GM21737 (cell line): ENCODE data around the gene ZKSCAN8.
"Not testable (repeated sequence)": the region's sequence is repeated elsewhere in the genome, so short reads cannot be mapped to it uniquely, and the experiment has no call there.

Experiments
- ATAC-seq: cut with Tn5 transposase; IDR thresholded peaks from one replicate; pipeline ENCODE4 v1.9.1; 2021; ENCODE audit warnings: mild to moderate bottlenecking, moderate library complexity; ENCODE audit not compliant: unreplicated experiment

The ZKSCAN8 gene

DNA sequence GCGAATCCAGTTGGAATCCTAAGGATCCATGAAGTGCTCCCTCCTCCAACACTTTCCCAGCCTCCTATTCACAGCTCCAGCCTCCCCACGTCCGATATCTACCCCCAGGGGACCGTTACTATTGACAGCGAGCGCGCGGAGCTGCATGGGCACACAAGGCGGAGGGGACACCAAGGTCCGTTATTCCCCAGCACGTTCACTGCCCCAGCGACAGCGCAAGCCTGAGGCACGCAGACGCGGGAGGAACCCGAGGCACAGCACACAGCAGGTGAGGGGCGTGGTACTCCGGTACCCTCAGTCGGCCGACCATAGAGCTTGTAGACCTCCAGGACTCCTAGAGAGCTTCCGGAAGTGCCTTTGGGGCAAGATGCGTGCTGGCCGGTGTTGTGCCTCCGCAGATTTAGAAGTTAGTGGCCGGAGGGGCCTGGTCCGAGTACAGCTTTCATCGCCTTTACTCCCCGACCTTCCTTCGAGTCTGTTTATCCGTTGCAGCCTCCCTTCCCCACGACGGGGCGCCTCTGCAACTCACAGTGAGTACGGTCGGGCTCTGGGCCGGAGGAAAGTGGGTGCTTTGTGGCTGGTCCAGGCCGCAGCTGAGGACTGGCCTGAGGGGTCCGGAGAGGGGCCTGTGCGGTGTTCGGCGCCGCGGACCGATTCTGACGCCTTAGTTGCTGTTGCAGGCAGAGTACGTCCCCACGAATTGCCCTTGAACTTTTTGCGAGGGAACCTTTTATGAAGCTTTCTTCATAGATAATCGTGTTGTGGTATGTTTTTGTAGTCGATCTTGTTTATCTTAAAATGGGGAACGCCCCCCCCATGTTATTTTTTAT is at the start of gene ZKSCAN8:
ZKSCAN8 (plus strand) TSS at position 384 of the 830 bp plus-strand sequence. CDS start 6,525 bp downstream, outside the sequence.
- peak; percentile 82 for ATAC-seq

DNA sequence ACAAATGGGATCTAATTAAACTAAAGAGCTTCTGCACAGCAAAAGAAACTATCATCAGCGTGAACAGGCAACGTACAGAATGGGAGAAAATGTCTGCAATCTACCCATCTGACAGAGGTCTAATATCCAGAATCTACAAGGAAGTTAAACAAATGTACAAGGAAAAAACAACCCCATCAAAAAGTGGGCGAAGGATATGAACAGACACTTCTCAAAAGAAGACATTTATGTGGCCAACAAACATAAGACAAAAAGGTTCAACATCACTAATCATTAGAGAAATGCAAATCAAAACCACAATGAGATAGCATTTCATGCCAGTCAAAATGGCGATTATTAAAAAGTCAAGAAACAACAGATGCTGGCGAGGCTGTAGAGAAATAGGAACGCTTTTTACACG is 39.5 kb upstream of the ZKSCAN8 start:
- ATAC-seq, result not testable (repeated sequence)

DNA sequence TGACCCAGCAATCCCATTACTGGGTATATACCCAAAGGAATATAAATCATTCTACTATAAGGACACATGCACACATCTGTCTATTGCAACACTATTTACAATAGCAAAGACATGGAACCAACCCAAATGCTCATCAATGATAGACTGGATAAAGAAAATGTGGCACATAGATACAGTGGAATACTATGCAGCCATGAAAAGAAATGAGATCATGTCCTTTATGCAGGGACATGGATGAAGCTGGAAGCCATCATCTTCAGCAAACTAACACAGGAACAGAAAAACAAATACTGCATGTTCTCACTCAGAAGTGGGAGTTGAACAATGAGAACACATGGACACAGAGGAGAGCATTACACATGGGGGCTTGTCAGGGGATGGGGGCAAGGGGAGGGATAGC is 39.0 kb upstream of the ZKSCAN8 start:
- ATAC-seq, result not testable (repeated sequence)

DNA sequence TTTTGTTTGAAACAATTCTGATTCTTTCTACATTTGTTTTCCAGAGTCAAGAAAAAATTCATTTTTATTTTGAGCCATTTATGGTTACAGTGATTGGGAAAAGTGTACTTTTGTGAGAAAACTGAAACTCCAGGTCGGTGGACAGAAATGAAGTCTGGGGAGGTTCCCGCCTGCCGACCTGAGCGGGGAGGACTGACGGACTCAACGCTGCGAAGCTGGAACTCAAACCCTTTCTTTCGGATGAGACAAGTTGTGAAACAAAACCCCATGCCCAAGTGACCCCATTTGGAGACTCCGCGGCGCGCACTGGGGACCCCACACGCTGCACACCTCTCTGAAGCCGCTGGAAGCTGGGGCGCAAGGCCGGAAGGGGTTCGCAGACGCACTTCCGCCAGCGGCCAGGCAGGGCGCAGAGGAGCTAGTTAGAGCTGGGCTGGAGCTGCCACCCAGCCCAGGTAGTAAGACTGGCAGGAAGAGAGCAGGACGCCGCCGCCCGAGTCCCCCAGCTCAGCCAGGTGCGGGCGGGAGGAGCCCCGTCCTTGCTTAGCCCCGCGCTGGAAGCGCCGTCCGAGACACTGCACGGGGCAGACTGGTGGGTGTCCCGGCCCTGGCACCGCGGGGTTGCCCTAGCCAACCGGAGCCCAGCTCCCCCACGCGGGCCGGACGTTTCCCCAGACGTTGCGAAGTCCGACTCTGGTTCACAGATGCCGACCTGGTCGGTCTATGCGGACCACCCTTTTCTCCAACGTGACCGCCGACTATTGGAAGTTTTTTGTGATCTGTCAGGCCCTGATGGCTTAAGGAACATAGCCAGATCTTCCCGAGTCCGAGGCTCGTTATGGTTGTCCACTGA is 37.1 kb upstream of the ZKSCAN8 start:
- peak; percentile 99 for ATAC-seq

DNA sequence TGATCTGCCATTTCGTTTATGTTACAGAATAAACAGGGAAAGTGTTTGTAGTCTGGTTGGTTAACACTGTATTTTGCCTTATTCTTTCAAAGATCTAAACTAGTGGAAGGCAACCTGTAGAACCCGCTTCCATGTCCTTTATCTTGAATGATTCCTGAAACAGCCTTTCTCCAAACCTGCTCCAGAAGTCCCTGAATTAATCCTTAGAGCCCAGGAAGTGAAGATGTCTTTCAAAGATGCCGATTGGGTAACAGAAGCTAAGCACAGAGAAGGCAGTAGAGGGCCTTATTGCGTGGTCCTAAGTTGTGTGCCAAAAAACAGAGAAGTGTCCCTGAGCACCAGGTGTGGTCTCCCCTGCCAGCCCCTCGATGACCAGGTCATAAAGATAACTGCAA is 36.4 kb upstream of the ZKSCAN8 start:
- ATAC-seq, result no peak

DNA sequence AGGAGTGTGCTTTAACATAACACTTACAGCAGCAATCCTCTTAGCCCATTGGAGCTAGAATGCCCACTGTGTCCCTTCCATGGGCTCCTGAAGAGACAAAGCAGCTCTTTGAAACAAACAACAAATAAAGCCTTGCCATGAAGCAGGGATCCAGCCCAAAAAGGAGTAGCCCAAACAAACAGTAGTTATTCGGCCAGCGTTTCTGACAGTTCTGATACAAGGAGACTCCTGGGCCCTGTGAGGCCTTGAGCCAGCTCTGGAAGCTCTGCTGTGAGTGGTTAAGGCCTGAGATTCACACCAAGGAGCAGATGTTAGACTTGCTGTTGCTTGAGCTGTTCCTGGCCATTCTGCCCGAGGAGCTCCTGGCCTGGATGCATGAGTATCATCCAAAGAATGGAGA is 34.2 kb upstream of the ZKSCAN8 start:
- no peak for ATAC-seq

DNA sequence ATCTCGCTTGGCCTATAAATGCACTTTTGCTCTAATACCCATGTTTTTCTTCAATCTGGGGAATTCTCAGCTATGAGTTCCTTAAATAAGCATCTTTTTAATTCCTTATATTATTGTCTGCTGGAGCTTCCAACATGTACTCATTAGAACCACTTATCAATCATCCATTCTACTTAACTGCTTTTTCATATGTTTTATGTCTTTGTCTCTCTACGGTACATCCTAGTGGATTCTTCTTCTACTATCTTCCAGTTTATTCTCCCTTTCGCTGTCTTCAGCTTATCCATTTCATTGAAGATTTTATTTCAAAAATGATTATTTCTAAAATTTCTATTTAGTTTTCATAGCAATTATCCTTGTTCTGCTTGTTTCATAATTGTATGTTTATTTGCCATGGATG is 29.7 kb upstream of the ZKSCAN8 start:
- ATAC-seq, result no peak

DNA sequence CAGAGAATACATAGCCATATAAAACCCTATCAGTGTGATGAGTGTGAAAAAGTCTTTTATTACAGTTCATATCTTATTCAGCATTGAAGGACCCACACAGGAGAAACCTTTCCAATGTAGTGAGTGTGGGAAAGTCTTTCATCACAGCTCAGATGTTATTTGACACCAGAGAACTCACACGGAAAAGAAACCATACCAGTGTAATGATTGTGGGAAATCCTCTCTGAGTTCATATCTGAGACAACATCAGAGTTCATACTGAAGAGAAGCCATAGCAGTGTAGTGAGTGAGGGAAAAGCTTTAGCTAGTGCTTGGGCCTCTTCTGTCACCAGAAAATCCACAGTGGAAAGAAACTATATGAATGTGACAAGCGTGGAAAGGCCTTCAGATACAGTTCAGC is 25.9 kb upstream of the ZKSCAN8 start:
- ATAC-seq, result no peak

DNA sequence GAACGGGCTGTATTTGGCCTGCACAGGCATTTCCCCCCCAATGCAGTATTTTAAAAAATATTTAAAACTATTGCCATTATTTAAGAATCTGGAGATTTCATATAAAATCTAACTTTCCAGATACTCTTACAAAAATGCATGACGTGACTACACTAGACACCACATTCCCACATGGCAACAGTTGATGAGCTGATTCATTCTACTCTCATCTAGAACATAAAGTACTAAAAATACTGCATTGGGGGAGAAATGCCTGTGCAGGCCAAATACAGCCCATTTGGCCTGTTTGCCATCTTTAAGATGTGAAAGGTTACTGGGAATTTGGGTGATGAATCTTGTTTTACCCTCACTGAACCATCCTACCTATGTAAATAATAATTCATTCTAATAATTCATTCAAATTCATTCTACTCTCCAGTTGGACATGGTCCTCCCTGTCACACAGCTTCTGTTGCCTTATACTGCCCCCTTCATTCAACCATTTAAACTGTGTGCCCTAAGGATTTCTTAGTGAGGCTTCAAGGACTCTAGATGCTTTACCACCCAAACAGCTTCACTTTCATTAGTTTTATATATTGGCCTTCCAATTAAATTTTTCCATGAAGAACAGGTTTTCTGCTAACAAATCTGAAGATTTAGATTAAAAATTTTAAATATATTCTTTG is 24.2 kb upstream of the ZKSCAN8 start:
- ATAC-seq, result no peak

DNA sequence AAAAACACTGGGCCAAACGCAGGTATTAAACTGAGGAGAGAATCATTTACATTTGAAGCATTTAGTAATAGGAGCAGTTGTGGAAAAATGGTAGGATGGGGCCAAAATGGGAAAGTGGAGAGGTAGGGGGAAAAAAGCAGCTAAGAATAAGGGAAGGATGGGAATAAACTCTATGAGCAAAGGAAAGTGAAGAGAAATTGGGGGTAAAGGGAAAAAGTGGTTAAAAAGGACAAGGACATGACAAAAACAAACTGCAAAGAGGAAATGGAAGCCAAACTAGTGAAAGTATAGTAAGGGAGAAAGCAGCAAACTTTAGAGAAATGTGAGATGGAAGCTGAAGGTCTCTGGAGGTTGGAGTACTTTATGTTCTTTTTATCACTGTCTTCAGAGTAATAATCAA is 23.5 kb upstream of the ZKSCAN8 start:
- no peak for ATAC-seq

DNA sequence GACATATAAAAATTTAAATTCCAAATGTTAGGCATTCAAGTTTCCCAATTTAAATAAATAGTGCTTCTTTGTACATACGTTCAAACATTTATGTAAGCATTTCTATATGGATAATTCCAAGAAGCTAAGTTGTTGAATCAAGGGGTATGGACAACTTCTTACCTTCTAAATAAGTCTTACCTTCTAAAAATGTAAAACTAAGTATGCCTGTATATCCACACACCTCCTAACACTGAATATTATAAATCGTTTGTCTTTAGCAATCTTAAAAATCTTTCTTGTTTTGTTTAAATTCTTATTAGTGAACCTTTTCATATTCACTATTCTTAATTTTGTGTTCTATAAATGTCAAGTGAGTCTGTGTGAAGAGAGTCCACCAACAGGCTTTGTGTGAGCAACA is 19.8 kb upstream of the ZKSCAN8 start:
- no peak for ATAC-seq

DNA sequence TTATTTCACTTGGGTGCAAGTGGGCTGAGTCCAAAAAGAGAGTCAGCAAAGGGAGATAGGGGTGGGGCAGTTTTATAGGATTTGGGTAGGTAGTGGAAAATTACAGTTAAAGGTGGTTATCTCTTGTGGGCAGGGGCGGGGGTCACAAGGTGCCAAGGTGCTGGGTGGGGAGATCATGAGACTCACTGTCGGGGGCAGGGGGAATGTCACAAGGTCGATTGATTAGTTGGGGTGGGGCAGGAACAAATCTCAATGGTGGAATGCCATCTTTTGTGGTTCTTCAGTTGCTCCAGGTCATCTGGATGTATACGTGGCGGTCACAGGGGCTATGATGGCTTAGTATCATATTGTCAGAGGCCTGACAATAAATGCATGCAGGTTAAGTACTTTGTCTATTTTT is 19.4 kb upstream of the ZKSCAN8 start:
- ATAC-seq, result not testable (repeated sequence)

DNA sequence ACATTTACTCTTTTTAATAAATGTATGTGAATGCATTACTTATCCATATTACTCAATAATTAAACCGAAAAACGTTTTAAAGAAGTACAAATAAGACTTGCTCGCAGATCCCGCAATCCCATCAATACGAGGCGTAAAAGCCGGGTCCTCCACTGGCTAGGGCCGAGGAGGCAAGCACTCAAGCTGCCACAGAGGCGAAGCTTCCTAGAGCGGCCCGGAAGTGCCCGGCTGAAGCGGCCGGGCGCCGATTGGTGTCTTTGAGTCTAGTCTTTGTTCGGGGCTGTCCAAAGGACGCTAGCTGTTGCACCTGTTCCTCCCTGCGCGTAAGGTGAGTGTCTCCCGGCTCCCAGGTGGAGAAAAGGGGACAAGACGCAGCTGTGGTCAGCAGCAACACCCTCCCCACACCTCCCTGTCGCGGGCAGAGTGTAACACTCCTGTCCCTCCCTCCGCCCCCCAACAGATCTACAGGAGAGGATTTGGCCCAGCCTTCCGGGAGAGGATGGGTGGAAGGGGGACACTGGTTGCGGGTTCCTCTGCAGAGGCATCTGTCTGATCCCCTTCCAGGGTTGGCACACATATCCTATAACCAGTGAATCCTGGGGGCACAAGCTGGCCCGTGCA is 17.2 kb upstream of the ZKSCAN8 start, which contains the start of gene ZSCAN16:
ZSCAN16 (plus strand) TSS at position 260 of the 621 bp plus-strand sequence. CDS start 835 bp downstream, outside the sequence.
- peak; percentile 96 for ATAC-seq

DNA sequence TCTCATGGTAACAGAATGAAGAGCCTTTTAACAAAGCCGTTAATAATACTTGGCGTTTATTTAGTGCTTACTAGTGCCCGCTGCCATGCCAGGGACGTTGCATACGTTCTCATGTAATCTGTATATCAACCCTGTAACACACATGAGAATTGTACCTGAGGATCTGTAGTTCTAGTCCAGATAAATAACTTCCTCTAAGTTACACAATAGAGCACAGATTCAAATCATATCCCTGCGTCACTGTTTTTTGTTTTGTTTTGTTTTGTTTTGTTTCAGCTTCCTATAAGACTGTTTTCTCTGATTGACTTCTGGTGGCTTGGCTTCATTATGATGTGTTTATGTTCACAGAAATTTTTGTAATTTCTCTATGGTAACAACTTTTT is 16.7 kb upstream of the ZKSCAN8 start:
- ATAC-seq, result peak; percentile 4

DNA sequence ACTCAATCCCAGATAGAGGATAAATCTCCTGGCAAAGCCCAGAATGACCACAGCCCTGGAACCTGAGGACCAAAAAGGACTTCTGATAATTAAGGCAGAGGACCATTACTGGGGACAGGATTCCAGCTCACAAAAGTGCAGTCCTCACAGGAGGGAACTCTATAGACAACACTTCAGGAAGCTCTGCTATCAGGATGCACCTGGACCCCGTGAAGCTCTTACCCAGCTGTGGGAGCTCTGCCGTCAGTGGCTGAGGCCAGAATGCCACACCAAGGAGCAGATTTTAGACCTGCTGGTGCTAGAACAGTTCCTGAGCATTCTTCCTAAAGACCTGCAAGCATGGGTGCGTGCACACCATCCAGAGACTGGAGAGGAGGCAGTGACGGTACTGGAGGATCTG is 16.3 kb upstream of the ZKSCAN8 start:
- no peak for ATAC-seq

DNA sequence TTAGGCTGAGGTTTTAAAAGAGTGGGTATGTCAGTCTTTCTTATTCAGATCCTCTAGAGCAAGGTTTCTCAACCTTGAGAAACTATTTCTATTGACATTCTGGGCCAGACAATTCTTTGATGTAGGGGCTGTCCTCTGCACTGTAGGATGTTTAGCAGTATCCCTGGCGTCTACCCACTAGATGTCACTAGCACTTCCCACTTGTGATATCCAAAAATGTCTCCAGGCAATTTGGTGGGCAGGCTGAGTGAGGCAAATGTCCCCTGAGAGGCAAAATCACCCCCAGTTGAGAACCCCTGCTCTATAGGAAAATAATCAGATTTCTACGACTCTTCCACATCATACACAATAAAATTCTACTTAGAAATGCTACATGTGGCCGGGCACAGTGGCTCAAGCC is 7.7 kb upstream of the ZKSCAN8 start:
- ATAC-seq, result no peak

DNA sequence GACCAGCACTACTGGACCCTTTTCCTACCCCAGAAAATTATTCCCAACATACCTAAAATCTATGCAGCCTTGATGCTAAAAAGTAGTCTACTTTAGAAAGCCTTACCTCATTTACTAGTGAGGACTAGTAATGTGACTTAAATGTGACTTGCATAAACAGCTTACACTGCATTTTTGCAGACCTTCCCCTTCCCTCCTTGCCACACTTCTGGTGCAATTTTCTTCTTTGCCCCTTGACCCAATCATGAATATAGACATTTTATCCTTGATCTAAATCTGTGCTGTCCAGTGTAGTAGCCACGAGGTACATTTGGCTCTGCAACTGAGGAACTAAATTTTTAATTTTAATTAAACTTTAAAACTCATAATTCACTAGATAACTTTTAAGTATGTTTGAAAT is 7.0 kb upstream of the ZKSCAN8 start:
- no peak for ATAC-seq

DNA sequence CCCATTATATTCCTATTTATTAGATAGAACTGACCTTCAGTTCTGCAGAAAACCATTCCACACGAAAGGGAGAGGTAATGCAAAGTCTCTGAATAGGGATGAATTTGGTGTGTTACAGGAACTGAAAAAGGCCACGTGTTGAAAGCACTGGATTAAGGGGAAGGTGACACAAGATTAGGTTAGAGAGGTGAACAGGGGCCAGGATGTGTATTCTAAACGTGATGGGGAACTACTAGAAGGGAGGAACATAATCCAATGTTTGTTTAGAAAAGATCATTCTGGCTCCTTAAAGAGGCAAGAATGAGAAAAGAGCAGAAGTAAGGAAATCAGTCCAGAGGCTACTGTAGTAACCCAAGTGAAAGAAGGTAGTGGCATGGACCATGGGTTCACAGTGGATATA is 6.3 kb upstream of the ZKSCAN8 start:
- ATAC-seq, result no peak

DNA sequence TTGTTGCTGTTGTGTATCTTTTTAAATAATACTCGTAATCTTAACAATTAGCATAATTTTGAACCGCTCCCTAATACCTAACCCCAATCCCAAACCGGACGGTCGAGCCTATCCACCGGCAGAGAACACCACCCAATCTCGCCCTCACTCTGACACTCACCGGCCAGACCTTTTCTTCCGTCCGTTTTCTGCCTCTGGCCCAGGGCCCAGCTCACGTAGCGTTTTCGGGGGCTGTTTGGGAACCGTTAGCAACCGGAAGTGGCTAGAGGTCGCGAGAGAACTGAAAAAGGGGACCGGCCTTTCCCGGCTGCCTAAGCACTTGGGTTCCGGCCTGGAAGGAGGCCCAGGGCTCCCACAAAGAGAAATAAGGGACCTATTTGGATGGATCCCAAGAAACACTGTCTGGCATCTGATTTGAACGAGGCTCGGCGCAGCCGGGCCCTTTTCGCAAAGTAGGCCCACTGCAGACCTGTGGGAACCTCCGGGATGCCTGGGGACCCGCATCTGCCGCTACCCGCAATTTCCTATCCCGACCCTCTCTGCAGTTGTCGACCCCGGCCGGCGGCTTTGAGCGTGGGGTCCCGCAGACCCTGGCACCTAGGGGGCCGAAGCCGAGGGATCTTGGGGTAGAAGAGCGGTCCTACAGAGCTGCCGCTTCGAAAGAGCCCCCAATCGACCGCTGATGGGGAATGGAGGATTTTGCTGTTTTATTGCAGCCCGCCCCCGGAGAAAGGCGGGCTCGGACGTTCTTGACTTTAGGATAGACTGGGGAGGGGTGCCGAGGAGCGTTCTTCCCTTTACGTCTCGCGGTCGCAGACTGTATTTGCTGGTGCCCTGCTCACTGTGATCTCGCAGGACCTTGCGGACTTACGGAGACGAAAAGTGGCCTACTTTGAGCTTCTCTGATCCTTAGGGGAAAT is 4.8 kb upstream of the ZKSCAN8 start:
- peak; percentile 66 for ATAC-seq

DNA sequence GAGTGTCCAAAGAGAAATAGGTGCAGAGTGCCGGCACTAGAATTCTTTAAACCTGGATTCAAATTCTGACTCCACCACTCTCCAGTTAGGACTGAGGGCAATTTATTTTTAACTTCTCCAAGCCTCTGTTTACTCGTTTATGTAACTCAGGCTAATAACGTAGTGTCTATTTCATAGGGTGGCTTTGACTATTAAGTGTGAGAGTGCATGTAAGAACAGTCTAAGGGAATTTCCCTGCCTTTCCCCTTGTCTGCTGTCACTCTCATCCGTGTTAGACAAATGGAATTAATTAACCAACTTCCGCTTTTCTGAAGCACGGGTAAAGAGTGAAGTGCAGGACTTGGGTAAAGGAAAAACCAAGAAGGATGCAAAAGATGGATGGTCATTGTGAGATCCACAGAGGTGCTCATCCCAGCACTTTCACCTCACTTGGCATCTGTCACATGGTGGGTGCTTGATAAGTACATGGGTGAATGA is 4.1 kb upstream of the ZKSCAN8 start:
- no peak for ATAC-seq
